Right lobe of liver (tissue), 4 donors: ENCODE measurements around the gene LYST.

ENCODE experiments used
- POLR2A ChIP-seq: fragments of 450-650 bp; IDR thresholded peaks from one replicate; pipeline ENCODE4 v1.6.1; 2017; ENCODE audit warnings: antibody characterized with exemption, mild to moderate bottlenecking
- TF ChIP-seq, protein P1 (sequence below), 4 donors: fragments of 200-600 bp in 3 of 4; fragments of 450-650 bp in 1 of 4; IDR thresholded peaks; one replicate each; pipeline versions ENCODE4 v1.5.1 to v1.8.0; 2016 to 2022; ENCODE audit warnings: antibody characterized with exemption in 4 of 4, mild to moderate bottlenecking in 2 of 4
- donor health status: DM: no; HTN: no; CAD: no.
- donor health status: DM: no; HTN: no; CAD: no.
- donor health status: DM: no; HTN: yes; CAD: no.

DNA sequence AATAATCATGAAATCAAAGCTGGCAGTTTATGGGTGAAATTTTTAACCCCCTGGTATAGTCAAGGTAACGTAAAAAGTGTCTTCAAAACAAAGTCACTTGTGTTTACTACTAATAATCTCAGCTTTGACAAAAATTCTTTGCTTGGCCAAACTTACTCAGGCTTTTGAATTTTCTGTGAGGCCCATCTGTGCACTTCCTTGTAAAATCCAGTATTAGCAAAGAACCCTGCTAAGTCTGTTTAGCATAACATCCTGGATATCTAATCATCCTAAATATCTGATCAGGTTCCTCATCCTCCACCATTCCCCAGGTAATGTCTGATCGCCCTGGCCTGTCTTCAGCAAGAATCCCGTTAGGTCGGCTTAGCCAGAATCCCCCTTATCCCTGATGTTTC, 3.0 kb downstream of the LYST start:
- TF ChIP-seq, protein P1, sequence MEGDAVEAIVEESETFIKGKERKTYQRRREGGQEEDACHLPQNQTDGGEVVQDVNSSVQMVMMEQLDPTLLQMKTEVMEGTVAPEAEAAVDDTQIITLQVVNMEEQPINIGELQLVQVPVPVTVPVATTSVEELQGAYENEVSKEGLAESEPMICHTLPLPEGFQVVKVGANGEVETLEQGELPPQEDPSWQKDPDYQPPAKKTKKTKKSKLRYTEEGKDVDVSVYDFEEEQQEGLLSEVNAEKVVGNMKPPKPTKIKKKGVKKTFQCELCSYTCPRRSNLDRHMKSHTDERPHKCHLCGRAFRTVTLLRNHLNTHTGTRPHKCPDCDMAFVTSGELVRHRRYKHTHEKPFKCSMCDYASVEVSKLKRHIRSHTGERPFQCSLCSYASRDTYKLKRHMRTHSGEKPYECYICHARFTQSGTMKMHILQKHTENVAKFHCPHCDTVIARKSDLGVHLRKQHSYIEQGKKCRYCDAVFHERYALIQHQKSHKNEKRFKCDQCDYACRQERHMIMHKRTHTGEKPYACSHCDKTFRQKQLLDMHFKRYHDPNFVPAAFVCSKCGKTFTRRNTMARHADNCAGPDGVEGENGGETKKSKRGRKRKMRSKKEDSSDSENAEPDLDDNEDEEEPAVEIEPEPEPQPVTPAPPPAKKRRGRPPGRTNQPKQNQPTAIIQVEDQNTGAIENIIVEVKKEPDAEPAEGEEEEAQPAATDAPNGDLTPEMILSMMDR (IDR thresholded peaks at IDR 0.05) = no peak
- TF ChIP-seq POLR2A = no peak
